ENCODE data around the gene ANKRD33. TPM values are rescaled to one million over a fixed set of nuclear protein-coding genes. Genes with fewer than 3 reads are reported as not detected.

Gene ANKRD33
- total and polyA plus RNA-seq, 2 experiments from 2014 or later = 0.27 to 1.7 TPM

- Histone ChIP-seq H3K4me3 (no peak overlapping the region), H3K36me3 (ENCODE audit: insufficient read depth) (no peaks in the 10 kb centered on the region; the same call in 1 of the 2 replicates), H4K20me1 (replicated peaks; ENCODE audit: insufficient read depth) (no peaks in the 10 kb centered on the region), H3F3A (replicated peaks; ENCODE audit: low read depth) (no peaks in the 10 kb centered on the region), H3K79me2 (replicated peaks; ENCODE audit: insufficient read depth) (no peaks in the 10 kb centered on the region), H3K9me2 (ENCODE audit: insufficient read depth) (no peaks in the 10 kb centered on the region), H3K4me1 (ENCODE audit: insufficient read depth) (peaks cover 9% of the 10 kb centered on the region; the same call in 1 of the 2 replicates), H3K27ac (ENCODE audit: low read depth) (no peak overlapping the region), H2AFZ (no peak overlapping the region), H3K4me2 (no peak overlapping the region), H3K27me3 (ENCODE audit: insufficient read depth) (peaks cover 14% of the 10 kb centered on the region)
- Mint-ChIP-seq H3K4me3 (no peak overlapping the region), H3K36me3 (ENCODE audit: low read depth) (no peaks in the 10 kb centered on the region), H3K4me1 (peaks cover 27% of the 10 kb centered on the region), H3K9me3 (no peaks in the 10 kb centered on the region), H3K27me3 (ENCODE audit: insufficient read depth, low read depth, poor library complexity) (peaks cover 13% of the 10 kb centered on the region), H3K27ac (no peak overlapping the region)
- no peak for DNase-seq (ENCODE audit: low spot score)
- TF ChIP-seq REST (IDR thresholded peaks at IDR 0.05; ENCODE audit: unreplicated experiment) = no peak
- no peak for TF ChIP-seq JUNB (IDR thresholded peaks at IDR 0.05; ENCODE audit: unreplicated experiment)
- no peak for TF ChIP-seq POLR2AphosphoS5 (IDR thresholded peaks at IDR 0.05; ENCODE audit: low read depth)
- no peak for TF ChIP-seq ETS1 (IDR thresholded peaks at IDR 0.05)
- TF ChIP-seq, protein P1, sequence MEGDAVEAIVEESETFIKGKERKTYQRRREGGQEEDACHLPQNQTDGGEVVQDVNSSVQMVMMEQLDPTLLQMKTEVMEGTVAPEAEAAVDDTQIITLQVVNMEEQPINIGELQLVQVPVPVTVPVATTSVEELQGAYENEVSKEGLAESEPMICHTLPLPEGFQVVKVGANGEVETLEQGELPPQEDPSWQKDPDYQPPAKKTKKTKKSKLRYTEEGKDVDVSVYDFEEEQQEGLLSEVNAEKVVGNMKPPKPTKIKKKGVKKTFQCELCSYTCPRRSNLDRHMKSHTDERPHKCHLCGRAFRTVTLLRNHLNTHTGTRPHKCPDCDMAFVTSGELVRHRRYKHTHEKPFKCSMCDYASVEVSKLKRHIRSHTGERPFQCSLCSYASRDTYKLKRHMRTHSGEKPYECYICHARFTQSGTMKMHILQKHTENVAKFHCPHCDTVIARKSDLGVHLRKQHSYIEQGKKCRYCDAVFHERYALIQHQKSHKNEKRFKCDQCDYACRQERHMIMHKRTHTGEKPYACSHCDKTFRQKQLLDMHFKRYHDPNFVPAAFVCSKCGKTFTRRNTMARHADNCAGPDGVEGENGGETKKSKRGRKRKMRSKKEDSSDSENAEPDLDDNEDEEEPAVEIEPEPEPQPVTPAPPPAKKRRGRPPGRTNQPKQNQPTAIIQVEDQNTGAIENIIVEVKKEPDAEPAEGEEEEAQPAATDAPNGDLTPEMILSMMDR (conservative IDR thresholded peaks at IDR 0.05; ENCODE audit: low read depth in 2 of 2) = no peak
- TF ChIP-seq NANOG (IDR thresholded peaks at IDR 0.05; ENCODE audit: borderline replicate concordance) = no peak
- no peak for TF ChIP-seq EZH2 (IDR thresholded peaks at IDR 0.05; ENCODE audit: low read depth, unreplicated experiment)
- no peak for TF ChIP-seq STAT1 (IDR thresholded peaks at IDR 0.05; ENCODE audit: unreplicated experiment)
- TF ChIP-seq EZH2phosphoT487 (IDR thresholded peaks at IDR 0.05; ENCODE audit: unreplicated experiment) = no peak
- no peak for TF ChIP-seq ZNF331 (CRISPR knock-in tag; IDR thresholded peaks at IDR 0.05; ENCODE audit: low read depth)
- TF ChIP-seq CREB1 (CRISPR knock-in tag; IDR thresholded peaks at IDR 0.05; ENCODE audit: low read depth) = no peak
- TF ChIP-seq ZNF114 (CRISPR knock-in tag; IDR thresholded peaks at IDR 0.05) = no peak
- no peak for TF ChIP-seq ZNF462 (CRISPR knock-in tag; IDR thresholded peaks at IDR 0.05)
- no peak for ATAC-seq
These were observed 34.2 kb downstream of the ANKRD33 start for GRCh38 chr12:51922146-51922545.
